G401.6 (cell line): ENCODE data around the gene LAPTM5.

ENCODE experiments used
- FAIRE-seq: peaks from 2 replicates; lab custom pipeline; 2012; peaks lifted over from hg19 to GRCh38; lab: Jason Lieb, UNC

Gene LAPTM5

DNA sequence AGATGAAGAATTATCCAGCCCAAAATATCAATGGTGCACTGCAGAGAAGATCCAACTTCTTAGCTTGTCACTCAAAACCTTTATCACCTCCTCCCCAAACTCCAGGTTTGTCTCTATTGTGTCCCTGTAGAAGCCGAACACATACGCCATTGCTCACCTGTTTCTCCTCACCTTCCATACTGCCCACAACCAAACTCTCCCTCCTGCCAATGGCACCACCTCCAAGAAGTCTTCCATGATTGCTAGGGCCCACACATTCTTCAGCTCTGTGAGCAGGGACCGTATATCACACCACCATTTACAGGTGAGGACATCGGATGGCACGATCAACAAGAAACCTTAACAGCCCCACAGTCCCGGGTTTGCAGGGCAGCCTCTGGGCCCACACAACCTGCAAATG lies 2.2 kb downstream of the LAPTM5 start:
- no peak for FAIRE-seq

DNA sequence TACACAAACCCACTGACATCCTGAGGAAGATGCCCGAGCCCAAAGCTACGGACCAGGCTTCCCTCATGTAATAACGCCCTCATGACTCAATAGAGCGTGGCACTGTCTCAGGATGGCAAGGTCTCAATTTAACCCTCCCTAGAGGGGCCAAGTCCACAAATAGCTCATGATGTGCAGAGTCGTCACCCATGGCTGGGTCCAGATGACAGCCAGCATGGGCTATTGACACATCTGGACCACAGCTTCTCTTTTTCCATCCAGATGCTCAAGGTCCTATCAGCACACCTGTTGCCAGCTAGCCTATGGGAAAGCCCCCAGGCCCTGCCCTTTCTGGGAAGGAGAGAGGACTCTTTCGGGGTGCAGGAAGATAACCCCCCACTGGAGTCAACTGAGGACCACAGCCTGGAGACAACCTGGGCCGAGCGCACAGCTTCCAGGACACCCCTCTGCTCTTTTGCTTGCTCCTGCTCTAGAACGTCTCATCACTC lies 2.8 kb downstream of the LAPTM5 start:
- FAIRE-seq, result no peak

DNA sequence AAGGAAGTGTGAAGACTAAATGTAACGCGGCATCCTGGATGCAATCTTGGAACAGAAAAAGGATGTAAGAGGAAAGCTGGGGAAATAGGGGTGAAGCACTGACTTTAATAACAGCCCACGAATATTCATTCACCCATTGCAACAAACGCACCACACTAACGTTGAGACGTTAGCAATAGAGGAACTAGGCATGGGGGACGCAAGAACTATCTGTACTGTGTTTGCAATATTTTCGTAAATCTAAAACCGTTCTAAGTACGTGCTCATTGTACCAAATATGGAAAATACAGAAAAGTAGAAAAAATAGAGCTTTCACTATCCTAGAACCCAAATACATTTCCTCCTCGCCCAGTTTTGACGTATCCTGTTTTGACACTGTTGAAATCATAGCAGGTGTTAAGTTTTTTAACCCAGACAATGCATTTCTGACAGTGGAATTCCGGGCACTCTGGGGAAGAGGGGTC lies 3.9 kb downstream of the LAPTM5 start:
- no peak for FAIRE-seq

DNA sequence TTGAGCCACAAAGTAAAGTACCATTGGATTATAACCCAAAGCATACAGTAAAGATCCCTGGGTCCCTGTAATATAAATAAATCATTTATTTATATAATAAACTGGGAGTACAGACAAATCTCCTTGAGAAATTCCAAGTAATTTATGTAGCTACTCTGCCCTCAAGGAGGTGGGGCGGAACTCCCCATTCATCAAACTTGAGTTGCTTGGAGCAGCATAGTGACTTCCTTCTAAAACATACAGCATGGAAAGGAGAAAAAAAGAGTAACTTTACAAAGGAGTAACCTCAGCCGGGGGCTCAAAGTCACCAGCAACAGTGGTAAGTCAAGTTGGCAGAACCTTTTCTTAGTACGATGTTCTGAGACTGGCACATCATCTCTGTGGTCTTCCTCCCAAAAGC lies 4.5 kb downstream of the LAPTM5 start:
- FAIRE-seq, result no peak

DNA sequence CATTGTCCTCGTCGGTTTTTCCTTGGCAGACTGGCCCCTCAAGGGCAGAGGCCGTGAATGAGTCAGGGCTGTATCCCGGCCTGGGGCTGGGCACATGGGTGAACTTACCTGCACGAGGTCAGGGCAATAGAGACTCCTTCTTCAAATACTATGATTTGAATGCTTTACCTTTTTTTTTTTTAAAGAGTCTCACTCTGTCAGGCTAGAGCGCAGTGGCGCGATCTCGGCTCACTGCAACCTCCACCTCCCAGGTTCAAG lies 5.0 kb downstream of the LAPTM5 start:
- FAIRE-seq, result no peak

DNA sequence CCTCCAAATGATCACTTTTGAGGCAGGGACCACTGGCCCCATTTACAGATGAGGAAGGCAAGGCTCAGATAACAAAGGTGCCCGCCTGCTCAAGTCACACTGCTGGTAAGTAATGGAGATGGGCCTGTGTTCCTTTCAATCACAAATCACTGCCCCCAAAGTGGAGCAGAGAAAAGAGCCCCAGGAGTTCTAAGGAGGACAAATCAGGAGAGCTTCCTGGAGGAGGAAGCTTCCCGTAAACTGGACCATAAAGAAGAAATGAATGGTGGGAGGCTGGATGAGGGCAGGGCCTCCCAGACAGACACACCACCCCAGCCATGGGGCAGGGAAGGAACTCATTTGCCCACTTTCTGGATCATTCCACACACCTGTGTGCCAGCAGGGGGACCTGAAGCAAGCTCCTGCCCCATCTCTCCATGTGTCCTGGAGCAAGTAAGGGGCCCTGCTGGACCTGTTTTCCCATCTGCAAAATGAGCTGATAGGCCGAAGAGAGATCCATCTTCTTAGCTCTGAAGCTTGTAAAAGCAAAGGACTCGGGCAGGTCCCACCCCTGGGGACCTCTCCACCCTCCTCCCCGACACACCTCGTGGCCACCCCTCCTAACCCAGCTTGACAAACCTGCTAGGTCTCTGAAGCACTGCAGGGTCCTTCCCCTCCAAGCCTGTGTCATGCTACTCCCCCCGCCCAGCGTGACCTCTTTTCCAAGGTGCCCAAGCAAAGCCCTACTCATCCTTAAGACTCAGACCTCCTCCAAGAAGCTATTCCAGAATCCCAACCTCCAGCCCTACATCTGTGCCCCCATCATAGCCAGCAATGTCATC lies 5.5 kb downstream of the LAPTM5 start:
- no peak for FAIRE-seq

DNA sequence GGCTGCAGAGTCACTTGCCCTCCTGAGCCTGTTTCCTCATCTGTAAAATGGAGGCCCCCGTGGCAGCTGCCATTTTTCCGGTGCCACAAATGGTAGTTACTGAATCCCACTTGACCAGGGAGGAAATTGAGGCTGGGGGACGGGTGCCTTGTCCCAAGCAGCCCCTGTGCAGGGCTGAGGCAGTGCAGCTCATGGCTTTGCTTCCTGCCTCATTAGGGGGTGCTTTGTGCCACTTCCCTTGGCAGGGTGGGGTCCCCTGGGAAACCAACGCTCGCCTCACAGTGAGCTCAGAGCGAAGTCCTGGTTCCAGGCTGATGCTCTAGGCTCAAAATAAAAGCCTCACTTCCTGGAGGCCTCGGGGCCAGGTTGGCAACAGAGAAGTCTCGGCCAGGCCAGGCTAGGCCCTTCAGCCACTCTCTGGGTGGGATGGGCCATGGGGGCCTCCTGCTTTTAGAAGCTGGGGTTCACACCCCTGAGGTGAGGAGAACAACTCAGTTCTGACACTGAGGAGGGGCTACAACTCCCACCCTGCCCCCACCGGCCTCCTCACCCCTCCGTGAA lies 6.8 kb downstream of the LAPTM5 start:
- no peak for FAIRE-seq

DNA sequence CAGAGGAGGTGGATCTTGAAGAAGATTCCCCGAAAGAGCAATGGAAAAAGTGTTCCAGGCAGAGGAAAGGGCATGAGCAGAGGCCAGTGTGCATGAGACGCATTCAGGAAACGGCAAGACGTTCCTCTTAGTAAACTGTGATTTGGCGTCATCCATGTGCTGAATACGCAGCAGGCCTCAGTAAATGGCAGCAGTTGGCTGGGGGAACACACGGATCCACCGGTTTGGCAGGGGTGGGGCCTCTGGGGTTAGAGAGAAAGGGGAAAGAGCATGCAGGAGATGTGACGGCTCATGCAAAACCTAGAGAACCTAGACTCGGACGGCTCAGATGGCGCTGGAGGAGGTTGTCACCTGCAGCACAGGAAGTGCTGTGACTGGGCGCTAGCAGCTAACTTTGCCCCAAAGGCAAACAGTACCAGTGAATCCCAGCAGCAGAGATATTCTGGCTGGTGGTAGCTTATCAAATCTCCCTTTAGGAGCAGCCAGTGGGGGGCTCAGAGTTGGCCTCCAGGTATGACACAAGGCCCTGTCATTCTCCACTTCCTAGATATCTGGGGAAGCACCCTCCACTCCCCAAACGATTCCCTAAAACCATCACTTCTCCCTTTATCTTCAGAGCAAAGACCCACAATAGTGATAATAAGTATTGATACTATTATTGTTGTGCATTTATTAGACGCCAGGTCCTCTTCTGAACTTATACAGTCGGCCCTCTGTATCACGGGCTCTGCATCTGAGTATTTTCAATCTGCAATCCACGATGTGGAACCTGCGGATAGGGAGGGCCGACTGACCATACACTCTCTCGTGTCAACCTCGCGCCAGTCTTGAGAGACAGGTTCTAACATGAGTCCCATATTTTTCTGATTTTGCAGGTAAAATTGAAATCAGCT lies 7.6 kb downstream of the LAPTM5 start:
- FAIRE-seq, result no peak

DNA sequence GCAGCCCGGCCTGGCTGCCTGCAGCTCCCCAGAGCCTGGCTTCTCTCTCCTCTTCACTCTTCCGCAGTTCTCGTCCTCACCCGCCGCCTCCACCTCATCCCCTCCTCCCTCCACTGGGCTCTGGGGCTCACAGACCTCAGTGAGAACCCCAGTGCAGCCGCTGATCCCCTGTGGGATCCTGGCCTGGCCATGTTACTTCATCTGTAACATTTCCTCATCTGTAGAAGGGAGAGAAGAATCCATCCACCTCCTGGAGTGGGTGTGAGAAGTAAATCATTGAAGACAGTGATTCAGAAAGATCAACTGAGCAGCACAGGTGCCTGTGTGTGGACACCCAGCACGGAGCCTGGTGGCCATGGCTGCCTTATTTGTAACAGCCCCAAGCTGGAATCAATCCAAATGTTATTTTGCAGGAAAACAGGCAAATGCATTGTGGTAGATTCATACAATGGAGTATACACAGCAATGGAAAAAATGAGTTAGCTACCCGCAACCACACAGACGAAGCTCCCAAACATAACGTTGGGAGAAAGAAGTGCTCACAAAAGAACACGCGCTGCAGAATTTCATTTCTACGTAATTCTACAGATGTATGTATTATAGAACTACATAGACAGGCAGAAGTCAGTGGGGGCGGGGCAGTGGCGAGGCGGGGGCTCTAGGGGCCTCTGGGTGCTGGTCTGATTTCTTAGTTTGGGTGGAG lies 8.7 kb downstream of the LAPTM5 start:
- FAIRE-seq, result no peak

DNA sequence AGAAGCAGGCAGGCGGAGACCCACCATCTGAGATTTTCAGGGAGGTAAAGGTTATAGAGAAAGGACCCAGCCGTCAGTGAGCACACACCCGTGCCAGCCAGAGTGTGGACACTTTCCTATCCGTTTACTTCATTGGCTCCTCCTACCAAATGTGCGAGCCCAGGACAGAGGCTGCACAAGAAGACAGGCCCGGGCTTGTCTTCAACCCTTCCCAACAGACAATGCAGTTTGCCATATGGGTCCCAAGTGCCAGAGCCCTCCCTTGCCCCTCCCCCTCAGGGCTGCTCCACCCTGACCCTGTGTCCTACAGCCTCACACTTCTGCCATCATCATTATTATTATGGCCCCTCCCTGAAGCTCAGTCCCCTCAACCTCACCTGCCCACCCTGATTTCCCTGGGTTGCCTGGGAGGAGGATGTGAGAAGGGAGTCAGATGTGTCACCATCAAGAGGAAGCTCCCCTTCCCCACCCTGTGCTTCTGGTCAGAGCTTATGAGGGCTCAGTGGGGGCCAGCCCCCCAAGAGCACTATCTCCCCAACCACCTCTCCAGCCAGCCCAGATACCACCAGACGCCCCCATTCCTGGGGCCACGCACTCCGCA lies 9.4 kb downstream of the LAPTM5 start:
- no peak for FAIRE-seq

DNA sequence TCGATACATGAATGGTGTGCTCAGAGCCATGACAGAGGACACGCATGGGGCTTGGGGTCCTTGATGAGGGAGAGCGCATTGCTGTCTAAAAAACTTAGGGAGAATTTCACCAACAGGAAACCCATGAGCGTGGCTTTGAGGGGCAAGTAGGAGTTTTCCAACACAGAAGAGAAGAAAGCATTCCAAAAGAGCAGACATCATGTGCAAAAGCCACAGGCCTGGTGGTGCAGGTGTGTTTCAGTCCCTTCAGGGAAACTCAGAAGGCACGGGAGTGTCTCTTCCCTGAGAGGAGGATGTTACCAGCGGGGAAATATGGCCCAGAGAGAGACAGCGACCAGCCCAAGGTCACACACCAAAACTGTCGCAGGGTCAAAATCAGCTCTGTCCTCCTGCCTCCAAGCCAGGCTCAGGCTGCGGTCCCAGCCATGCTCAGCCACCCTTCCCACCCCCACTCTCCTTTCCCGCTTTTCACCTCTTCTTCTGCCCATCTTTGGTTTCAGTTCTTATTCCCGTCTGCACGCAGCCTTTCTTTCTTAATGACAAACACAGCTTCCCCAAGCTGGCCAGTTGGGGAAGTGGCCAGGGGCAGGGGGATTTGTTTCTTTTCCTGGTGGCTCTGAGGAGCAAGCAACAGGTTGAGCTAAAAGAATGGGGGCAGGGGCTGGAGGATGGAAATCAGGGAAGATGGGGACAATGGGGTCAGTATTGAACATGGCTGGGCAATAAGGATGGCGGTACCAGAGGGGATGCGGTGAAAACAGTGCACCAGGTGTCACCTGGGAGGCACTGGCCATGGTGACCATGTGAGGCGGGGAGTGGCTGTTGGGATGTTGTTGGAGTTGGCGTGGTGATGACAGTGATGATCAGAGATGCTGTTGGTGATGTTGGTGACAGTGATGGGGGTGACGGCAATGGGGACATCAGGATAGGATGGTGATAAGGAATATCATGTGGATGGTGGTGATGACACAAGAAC lies 10.3 kb downstream of the LAPTM5 start:
- FAIRE-seq, result no peak

DNA sequence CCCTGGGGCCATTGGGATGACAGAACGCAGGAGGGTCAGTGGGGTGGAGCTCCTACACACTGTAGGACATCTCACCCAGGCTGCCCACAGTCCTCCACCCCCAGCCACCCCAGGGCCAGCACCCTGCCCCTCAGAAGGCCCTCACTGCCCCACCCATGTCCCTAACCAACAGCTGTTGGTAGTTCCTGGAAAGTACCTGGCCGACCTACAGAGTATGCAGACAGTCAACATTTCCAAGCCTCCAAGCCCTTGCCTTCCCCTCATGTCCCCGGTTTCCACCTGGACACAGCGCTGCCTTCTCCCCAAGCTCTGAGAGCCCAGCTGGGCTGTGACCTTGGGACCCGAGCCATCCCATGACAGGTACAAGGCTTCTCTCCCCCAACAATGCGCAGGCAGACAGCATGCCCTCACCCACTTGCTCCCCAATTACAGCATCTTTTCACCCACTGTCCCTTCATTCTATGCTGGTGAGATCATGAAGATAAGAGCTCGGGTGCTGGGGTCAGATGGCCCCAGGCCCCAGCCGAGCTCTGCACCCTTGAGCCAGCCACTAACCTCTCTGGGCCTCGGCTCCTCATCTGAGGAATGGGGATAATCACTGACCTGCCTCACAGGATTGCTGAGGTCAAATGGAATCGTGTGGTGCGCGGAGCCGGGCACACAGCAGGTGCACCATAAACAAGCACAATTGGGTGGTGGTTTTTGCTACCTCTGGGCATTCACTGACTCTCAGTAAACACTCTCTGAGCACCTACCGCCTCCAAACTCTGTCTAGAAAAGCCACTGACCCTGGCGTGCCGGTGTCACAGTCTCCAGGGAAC lies 11.2 kb downstream of the LAPTM5 start:
- FAIRE-seq, result no peak

DNA sequence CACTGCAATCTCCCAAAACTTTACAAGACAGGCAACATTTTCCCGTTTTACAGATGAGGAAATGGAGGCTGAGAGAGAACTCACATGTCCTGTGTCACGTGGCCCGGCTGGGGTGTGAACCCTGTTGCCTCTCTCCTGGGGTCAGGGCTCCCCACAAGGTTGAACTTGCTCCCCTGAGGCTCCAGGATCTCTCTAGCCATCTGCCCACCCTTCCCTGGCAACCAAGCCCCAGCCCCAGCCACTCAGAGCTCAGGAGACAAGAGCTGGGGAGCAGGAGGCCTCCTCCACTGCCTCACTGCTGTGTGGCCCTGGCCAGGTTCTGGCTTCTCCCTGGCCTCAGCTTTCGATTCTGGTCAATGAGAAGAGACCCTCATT lies 11.8 kb downstream of the LAPTM5 start:
- no peak for FAIRE-seq

DNA sequence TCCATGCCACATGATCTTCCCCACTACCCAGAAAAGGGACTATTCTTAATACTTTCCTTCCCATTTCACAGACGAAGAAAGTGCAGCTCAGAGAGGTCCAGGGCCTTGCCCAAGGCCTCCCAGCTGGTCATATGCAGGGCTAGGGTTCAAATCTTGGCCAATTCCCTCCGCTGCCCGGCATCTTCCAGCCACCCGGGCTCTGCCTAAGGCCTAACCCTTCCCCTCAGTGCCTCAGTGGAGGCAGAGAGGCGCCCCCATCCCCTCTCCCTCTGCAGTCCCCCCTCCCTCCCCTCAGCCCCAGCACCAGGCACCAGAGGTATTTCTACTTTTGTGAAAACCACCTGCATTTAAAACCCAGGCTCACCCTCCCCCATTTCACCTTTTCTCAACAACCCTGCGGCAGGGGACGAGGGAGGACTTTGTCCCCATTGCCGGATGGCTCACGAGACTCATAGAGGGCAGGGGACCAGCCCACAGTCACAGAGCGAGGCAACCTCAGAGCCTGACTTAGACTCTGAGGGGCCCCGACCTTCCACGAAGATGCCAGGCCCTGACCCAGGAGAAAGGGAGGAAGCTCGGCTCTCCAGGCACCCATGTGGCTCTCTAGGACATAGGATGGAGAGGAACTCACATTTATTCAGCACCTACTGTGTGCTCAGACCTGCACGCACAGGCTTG lies 12.3 kb downstream of the LAPTM5 start:
- no peak for FAIRE-seq

DNA sequence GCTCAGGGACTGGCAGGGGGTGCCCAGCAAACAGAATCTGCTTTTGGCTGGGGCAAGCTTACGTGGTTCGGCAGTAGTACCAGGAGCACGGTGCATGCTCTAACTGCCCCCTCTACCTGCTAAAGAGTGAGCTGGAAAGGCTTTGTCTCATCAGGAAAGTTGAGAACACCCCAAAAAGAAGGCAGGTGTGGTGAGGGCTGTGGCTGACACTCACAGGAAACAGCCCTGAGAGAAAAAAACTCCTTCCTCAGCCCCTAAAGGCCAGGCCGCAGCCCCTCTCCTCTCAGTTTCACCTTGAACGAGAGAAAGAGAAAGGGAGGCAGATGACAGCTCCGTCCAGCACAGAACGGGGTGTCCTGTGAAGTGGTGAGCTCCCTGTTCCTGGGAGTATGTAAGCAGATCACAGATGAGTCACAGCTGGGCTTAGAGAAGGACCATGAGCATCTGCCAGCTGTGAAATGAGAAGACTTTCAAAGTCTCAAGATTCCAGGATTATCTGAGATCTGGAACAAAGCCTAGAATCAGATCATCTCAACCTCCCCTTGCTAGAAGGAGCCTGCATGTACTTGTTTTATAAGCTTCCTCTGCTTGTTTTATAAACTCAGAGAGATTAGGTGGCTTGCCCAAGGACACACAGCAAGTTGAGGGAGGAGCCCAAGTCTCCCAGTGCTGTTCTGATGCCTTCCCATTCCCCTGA lies 13.4 kb downstream of the LAPTM5 start:
- no peak for FAIRE-seq

DNA sequence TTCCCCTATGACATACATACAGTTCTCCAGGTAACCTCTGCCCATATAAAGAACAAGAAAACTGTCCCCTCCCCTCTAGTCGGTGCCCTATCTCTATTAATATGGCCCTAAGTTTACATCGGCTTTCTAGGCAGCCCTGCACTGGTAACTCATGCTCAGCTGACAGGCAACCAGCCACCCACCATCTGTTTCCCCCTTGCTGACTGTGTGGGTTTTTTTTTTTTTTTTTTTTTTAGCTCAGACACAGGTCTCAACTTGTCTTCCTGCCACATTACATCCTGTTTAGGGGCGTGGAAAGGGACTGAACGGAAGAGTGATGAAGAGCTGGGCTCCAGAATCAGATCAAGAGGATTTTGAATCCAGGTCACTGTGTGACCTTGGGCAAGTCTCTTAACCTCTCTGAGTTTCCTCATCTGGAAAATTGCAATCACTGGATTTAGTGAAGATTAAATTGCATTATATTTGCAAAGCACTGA lies 14.0 kb downstream of the LAPTM5 start:
- FAIRE-seq, result no peak

DNA sequence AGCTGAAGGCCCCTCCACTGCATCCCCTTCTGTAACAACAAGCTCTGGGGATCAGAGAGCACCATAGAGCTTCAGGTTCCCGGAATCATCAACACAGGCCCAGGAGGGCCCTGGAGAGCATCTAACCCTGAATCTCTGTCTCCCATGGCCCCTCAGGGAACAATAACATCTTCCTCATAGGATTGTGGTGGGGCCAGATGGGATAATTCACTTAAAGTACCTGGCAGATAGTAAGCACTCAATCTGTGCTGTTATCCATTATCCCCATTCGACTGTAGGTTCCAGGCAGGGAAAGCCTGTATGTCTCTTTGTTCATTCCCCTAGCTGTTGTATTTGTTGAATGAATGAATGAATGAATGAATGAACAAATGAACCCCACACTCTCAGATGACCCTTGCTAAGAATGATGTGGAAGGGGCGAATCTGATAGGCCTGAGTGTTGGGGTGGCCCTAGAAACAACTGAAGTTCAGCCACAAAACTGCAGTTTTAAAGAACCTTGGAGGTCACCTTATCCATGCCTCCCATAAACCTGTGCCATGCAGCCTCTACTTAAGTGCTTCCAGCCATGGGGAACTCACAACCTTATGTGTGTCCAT lies 14.5 kb downstream of the LAPTM5 start:
- FAIRE-seq, result no peak

DNA sequence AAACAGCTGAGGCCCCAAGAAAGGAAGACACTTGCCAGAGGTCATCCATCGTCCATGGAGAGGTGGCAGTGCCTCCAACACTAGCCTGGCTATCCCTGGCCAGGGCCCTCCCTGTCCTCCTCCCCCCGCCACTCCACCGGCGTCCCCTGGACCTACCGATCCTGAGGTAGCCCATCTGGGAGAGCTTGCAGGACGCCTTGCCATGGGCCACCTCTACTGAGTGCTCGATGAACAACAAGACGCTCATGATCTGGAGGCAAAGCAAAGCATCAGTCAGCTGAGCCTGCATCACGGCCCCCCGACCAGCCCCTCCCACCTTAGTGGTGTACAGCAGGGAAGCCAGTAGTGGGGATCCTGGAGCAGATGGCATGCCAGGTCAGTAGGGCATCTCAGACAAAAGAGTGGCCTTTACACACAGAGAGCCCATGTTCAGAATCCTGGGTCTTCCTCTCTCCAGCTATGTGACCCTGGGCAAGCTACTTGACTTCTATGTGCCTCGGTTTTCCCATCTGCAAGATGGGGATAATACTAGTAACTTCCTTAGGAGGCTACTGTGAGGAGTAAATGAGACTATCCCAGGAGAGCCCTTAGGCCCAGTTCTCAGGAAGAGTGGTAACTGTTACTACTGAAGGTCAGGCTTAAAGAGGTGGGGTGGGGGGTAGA lies 15.1 kb downstream of the LAPTM5 start:
- FAIRE-seq, result no peak
